Measurements from ENCODE around the gene KEAP1.

GRCh38 chr19:10544753-10545251 lies 41.6 kb upstream of the KEAP1 start:
- no peak for TF ChIP-seq EZH2phosphoT487 (IDR thresholded peaks at IDR 0.05; ENCODE audit: borderline replicate concordance, low read depth, low read length)
- TF ChIP-seq CTCF (conservative IDR thresholded peaks at IDR 0.05; ENCODE audit: low read length): no peak
